H1 (cell line): ENCODE data around the gene HOATZ. TPM values are rescaled to one million over a fixed set of nuclear protein-coding genes. Genes with fewer than 3 reads are reported as not detected.

Experiments
- CTCF ChIA-PET: fragments of 300-600 bp; sonication (Branson Sonifier 250); formaldehyde crosslinking; loops from one replicate; lab custom pipeline; 2021; ENCODE audit not compliant: partially characterized antibody; lab: Charles Lee
- POLR2A ChIA-PET: fragments of 300-600 bp; sonication (Branson Sonifier 250); formaldehyde crosslinking; loops from one replicate; lab custom pipeline; 2021; ENCODE audit warnings: inconsistent platforms; ENCODE audit not compliant: partially characterized antibody; lab: Charles Lee
- DNase-seq, 2 experiments: peaks; one replicate each; pipeline versions ENCODE4 v3.0.0 to v3.0.0-alpha.2; 2010 to 2022; ENCODE audit warnings: low spot score in 2 of 2, low read depth in 1 of 2, mixed read lengths in 1 of 2
- FAIRE-seq: peaks from 2 replicates; lab custom pipeline; 2011; peaks lifted over from hg19 to GRCh38; lab: Jason Lieb, UNC
- H2AFZ ChIP-seq: 2 replicates; pipeline ENCODE4 v1.8.1; 2012; ENCODE audit warnings: low read length, inconsistent platforms
- H2AK5ac ChIP-seq: 2 replicates; pipeline ENCODE4 v1.6.1; 2013; ENCODE audit warnings: low read depth, low read length
- H2BK120ac ChIP-seq: replicated peaks from 2 replicates; pipeline ENCODE3; 2013; ENCODE audit warnings: low read depth, low read length, inconsistent platforms
- H2BK12ac ChIP-seq: 2 replicates; pipeline ENCODE4 v1.6.1; 2013; ENCODE audit warnings: low read depth, low read length
- H2BK15ac ChIP-seq: 2 replicates; pipeline ENCODE4 v1.6.1; 2013; ENCODE audit warnings: low read length
- H2BK20ac ChIP-seq: 2 replicates; pipeline ENCODE4 v1.6.1; 2013; ENCODE audit warnings: low read length
- H2BK5ac ChIP-seq: 2 replicates; pipeline ENCODE4 v1.6.1; 2013; ENCODE audit warnings: low read depth, low read length
- H3K14ac ChIP-seq: 2 replicates; pipeline ENCODE4 v1.6.1; 2013; ENCODE audit warnings: inconsistent platforms; ENCODE audit not compliant: insufficient read length
- H3K18ac ChIP-seq: 2 replicates; pipeline ENCODE4 v1.6.1; 2013; ENCODE audit warnings: low read length; ENCODE audit errors: extremely low read depth
- H3K23ac ChIP-seq: 2 replicates; pipeline ENCODE4 v1.6.1; 2013; ENCODE audit warnings: inconsistent platforms; ENCODE audit not compliant: insufficient read length
- H3K23me2 ChIP-seq: 2 replicates; pipeline ENCODE4 v1.6.1; 2013; ENCODE audit warnings: low read depth, low read length
- H3K27ac ChIP-seq: 2 replicates; pipeline ENCODE4 v1.6.1; 2011; ENCODE audit warnings: low read depth, low read length, inconsistent platforms
- H3K27me3 ChIP-seq, 4 experiments: replicated peaks in 1 of 4; 1 replicate in 1 of 4; 2 replicates in 3 of 4; pipeline versions ENCODE4 v1.6.1 to v1.8.1; 2011 to 2013; ENCODE audit warnings: low read length in 3 of 4, mild to moderate bottlenecking in 3 of 4, inconsistent platforms in 2 of 4, mixed read lengths in 2 of 4, moderate library complexity in 1 of 4; ENCODE audit not compliant: control insufficient read depth in 3 of 4, insufficient read depth in 3 of 4; ENCODE audit errors: extremely low read depth in 1 of 4
- H3K36me3 ChIP-seq, 4 experiments: 2 replicates each; pipeline versions ENCODE4 v1.6.1 to v1.8.1; 2011 to 2013; ENCODE audit warnings: mild to moderate bottlenecking in 4 of 4, low read length in 3 of 4, moderate library complexity in 2 of 4, control low read depth in 1 of 4, inconsistent platforms in 1 of 4; ENCODE audit not compliant: insufficient read depth in 4 of 4, control insufficient read depth in 2 of 4
- H3K4ac ChIP-seq: replicated peaks from 2 replicates; pipeline ENCODE3; 2013; ENCODE audit warnings: low read length, low read depth, mixed read lengths, inconsistent platforms; ENCODE audit not compliant: insufficient read length
- H3K4me1 ChIP-seq, 4 experiments: replicated peaks in 1 of 4; 1 replicate in 1 of 4; 2 replicates in 3 of 4; pipeline versions ENCODE4 v1.6.1 to v1.8.1; 2011 to 2013; ENCODE audit warnings: low read length in 3 of 4, inconsistent platforms in 2 of 4, mixed read lengths in 1 of 4; ENCODE audit not compliant: insufficient read depth in 4 of 4, control insufficient read depth in 3 of 4
- H3K4me2 ChIP-seq, 2 experiments: 2 replicates each; pipeline versions ENCODE4 v1.6.1 to v1.8.1; 2011 to 2013; ENCODE audit warnings: low read depth in 2 of 2, low read length in 2 of 2, control low read depth in 1 of 2, inconsistent platforms in 1 of 2, mild to moderate bottlenecking in 1 of 2; ENCODE audit not compliant: insufficient read depth in 1 of 2
- H3K4me3 ChIP-seq, 4 experiments: fragments of 200-600, 300-600 bp in 1 of 4; sonication (generic), shearing (Covaris generic), sonication (Bioruptor Twin) in 1 of 4; 2 replicates each; pipeline versions ENCODE4 v1.5.1 to v1.8.1; 2011 to 2016; ENCODE audit warnings: low read length in 4 of 4, low read depth in 3 of 4, control low read depth in 2 of 4, inconsistent platforms in 2 of 4, mild to moderate bottlenecking in 2 of 4, mixed read lengths in 1 of 4, moderate library complexity in 1 of 4; ENCODE audit not compliant: insufficient read depth in 2 of 4; ENCODE audit errors: extremely low read depth in 1 of 4
- H3K56ac ChIP-seq: replicated peaks from 2 replicates; pipeline ENCODE3; 2013; ENCODE audit warnings: low read depth, mild to moderate bottlenecking, mixed read lengths, low read length, inconsistent platforms; ENCODE audit not compliant: insufficient read length
- H3K79me1 ChIP-seq: 2 replicates; pipeline ENCODE4 v1.6.1; 2013; ENCODE audit warnings: low read depth, low read length, control low read depth
- H3K79me2 ChIP-seq, 2 experiments: 2 replicates each; pipeline versions ENCODE4 v1.6.1 to v1.8.1; 2012 to 2013; ENCODE audit warnings: low read length in 2 of 2, mild to moderate bottlenecking in 2 of 2, inconsistent platforms in 1 of 2; ENCODE audit not compliant: insufficient read depth in 2 of 2, control insufficient read depth in 1 of 2
- H3K9ac ChIP-seq, 4 experiments: replicated peaks in 1 of 4; 1 replicate in 1 of 4; 2 replicates in 3 of 4; pipeline versions ENCODE4 v1.6.1 to v1.8.1; 2011 to 2013; ENCODE audit warnings: low read depth in 3 of 4, low read length in 3 of 4, control low read depth in 2 of 4, mild to moderate bottlenecking in 2 of 4, moderate library complexity in 2 of 4, inconsistent platforms in 1 of 4; ENCODE audit errors: extremely low read depth in 1 of 4
- H3K9me3 ChIP-seq, 2 experiments: 2 replicates each; pipeline versions ENCODE4 v1.6.1 to v1.8.1; 2012 to 2013; ENCODE audit warnings: mild to moderate bottlenecking in 2 of 2, moderate library complexity in 2 of 2, control low read depth in 1 of 2, inconsistent platforms in 1 of 2, low read depth in 1 of 2, low read length in 1 of 2, mixed read lengths in 1 of 2; ENCODE audit not compliant: insufficient read depth in 2 of 2
- H4K20me1 ChIP-seq, 2 experiments: replicated peaks in 1 of 2; 2 replicates each; pipeline versions ENCODE3 to v1.8.1; 2011 to 2013; ENCODE audit warnings: inconsistent platforms in 2 of 2, low read length in 2 of 2, mild to moderate bottlenecking in 1 of 2; ENCODE audit not compliant: insufficient read depth in 2 of 2, control insufficient read depth in 1 of 2
- H4K5ac ChIP-seq: 2 replicates; pipeline ENCODE4 v1.6.1; 2013; ENCODE audit warnings: low read length, low read depth, mixed read lengths, inconsistent platforms; ENCODE audit not compliant: insufficient read length
- H4K8ac ChIP-seq: 2 replicates; pipeline ENCODE4 v1.8.0; 2013; ENCODE audit warnings: mild to moderate bottlenecking, moderate library complexity, low read length, inconsistent platforms; ENCODE audit not compliant: insufficient read depth; ENCODE audit errors: extremely low read depth
- H4K91ac ChIP-seq: replicated peaks from 2 replicates; pipeline ENCODE3; 2013; ENCODE audit warnings: low read length, mixed read lengths, inconsistent platforms; ENCODE audit not compliant: insufficient read length
- CBX8 ChIP-seq: fragments of 300-800, 300-1000 bp; sonication (generic); IDR thresholded peaks from 2 replicates; pipeline ENCODE4 v1.7.1; 2016; ENCODE audit warnings: low read depth, low read length, borderline replicate concordance
- FOSL1 ChIP-seq: IDR thresholded peaks from 2 replicates; pipeline ENCODE4 v1.6.1; 2011; ENCODE audit warnings: mild to moderate bottlenecking, low read depth, low read length, moderate library complexity; ENCODE audit not compliant: insufficient read depth
- NRF1 ChIP-seq: IDR thresholded peaks from 2 replicates; pipeline ENCODE4 v1.6.1; 2011; ENCODE audit warnings: mild to moderate bottlenecking, low read depth, low read length, improper control_type of control experiment
- POU5F1 ChIP-seq: IDR thresholded peaks from 2 replicates; pipeline ENCODE4 v1.6.1; 2011; ENCODE audit warnings: low read depth, mild to moderate bottlenecking, low read length, moderate library complexity
- RBBP5 ChIP-seq: IDR thresholded peaks from 2 replicates; pipeline ENCODE4 v1.7.1; 2012; ENCODE audit warnings: low read depth, mild to moderate bottlenecking, inconsistent platforms, low read length, moderate library complexity, borderline replicate concordance
- WGBS, 2 experiments: shearing (Covaris generic) in 1 of 2; methylation state at CpG; one replicate each; pipeline versions ENCODE4 v1.1.6 to v1.1.7; 2013 to 2015; ENCODE audit warnings: low lambda C conversion rate in 2 of 2, mixed read lengths in 2 of 2, inconsistent platforms in 1 of 2, low coverage in 1 of 2, missing lambda C conversion rate in 1 of 2; ENCODE audit not compliant: insufficient replicate concordance in 2 of 2, insufficient coverage in 1 of 2, insufficient read length in 1 of 2; ENCODE audit errors: extremely low coverage in 1 of 2, missing lambda C conversion rate in 1 of 2; 5-methylcytosine and 5-hydroxymethylcytosine counted together
- polyA plus RNA-seq, 7 experiments: library from polyadenylated mRNA; depleted of rRNA in 3 of 7; stranded (reverse) in 5 of 7; unstranded in 2 of 7; fragments of >200 nt in 5 of 7; fragments of 200-250 nt in 2 of 7; gene quantifications; 1 replicate in 5 of 7; 2 replicates in 1 of 7; 4 replicates in 1 of 7; pipeline versions ENCODE4 v1.2.1 to v1.2.3, GENCODE V29; 2011 to 2013; ENCODE audit warnings: missing spikeins in 2 of 7, mixed read lengths in 2 of 7
- total RNA-seq: library from RNA; stranded (reverse); fragmentation: NEBNext Ultra II Directional; extraction: Animal tissue kit (Norgen Biotek cat#: 25700); gene quantifications from 2 replicates; pipeline ENCODE4 v1.2.1, GENCODE V29; 2021
- TF ChIP-seq, protein P1 (sequence below): IDR thresholded peaks from 2 replicates; pipeline ENCODE4 v1.6.1; 2012; ENCODE audit warnings: inconsistent platforms

HOATZ gene
- total and polyA plus RNA-seq, 2 of the 8 experiments (the other 6 are each of a cell fraction or from before 2014, with no cell fraction given): not detected

GRCh38 chr11:111494040-111494439, 20.5 kb upstream of the HOATZ start:
- peak; percentile 7 for FAIRE-seq
- H3K79me2 ChIP-seq: no peaks in the 10 kb centered on the region
- CTCF ChIA-PET: interaction anchor here (1.1 to 1.5 kb wide), 3 partner anchors 18 to 248 kb away, joined by 3 to 5 read pairs (median 3); partner anchors contain the start of gene BTG4
- TF ChIP-seq, protein P1, sequence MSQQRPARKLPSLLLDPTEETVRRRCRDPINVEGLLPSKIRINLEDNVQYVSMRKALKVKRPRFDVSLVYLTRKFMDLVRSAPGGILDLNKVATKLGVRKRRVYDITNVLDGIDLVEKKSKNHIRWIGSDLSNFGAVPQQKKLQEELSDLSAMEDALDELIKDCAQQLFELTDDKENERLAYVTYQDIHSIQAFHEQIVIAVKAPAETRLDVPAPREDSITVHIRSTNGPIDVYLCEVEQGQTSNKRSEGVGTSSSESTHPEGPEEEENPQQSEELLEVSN: no peak
- TF ChIP-seq CBX8: no peak
- no peak for TF ChIP-seq FOSL1
- TF ChIP-seq POU5F1: no peak
- TF ChIP-seq RBBP5: no peak
- TF ChIP-seq NRF1: no peak

More at GRCh38 chr11:111494040-111494439, 20.5 kb upstream of the HOATZ start:
- 0 out of 2 replicates have a peak overlapping the region, but pooled peaks have one; percentile 4 for H2AK5ac ChIP-seq
- H3K4me1 ChIP-seq: no peaks in the 10 kb centered on the region
- no peaks in the 10 kb centered on the region for H4K20me1 ChIP-seq
- H2BK15ac ChIP-seq: 0 out of 2 replicates have a peak overlapping the region, but pooled peaks have one; percentile 83
- no peak overlapping the region for H3K23ac ChIP-seq
- H3K4me2 ChIP-seq: no peak overlapping the region; a peak in 1 of 4 replicates
- no peak overlapping the region for H3K14ac ChIP-seq
- DNase-seq: no peak
- no peak overlapping the region for H4K5ac ChIP-seq
- POLR2A ChIA-PET: no interaction called here
- H3K4me3 ChIP-seq: no peak overlapping the region
- H2BK20ac ChIP-seq: no peak overlapping the region
- no peaks in the 10 kb centered on the region; the same call in 1 of the 2 replicates for H3K79me1 ChIP-seq
- H2BK5ac ChIP-seq: no peak overlapping the region
- no peak overlapping the region for H3K9ac ChIP-seq
- no peaks in the 10 kb centered on the region for H3K23me2 ChIP-seq
- no peak overlapping the region for H2BK12ac ChIP-seq
- H3K56ac ChIP-seq: no peak overlapping the region
- H3K36me3 ChIP-seq: no peaks in the 10 kb centered on the region
- H2AFZ ChIP-seq: no peak overlapping the region
- no peak overlapping the region for H4K91ac ChIP-seq
- H3K9me3 ChIP-seq: no peaks in the 10 kb centered on the region
- no peak overlapping the region for H3K4ac ChIP-seq
- no peaks in the 10 kb centered on the region; a peak in 1 of 7 replicates for H3K27me3 ChIP-seq
- no peak overlapping the region for H4K8ac ChIP-seq
- WGBS, 2 experiments: 76% methylated on average over 1 of the region's 1 CpG; no CpG with 5 or more reads in 1 of the 2 experiments
- H3K27ac ChIP-seq: no peak overlapping the region
- no peak overlapping the region for H2BK120ac ChIP-seq
- no peak overlapping the region for H3K18ac ChIP-seq
